HUES64 (cell line): Measurements from ENCODE around the gene TCN2.
A peak's percentile ranks its signal among the peaks of the same experiment; 100 is the strongest.

ENCODE experiments used
- H3K27ac ChIP-seq: 2 replicates; pipeline ENCODE4 v1.7.0; 2013; ENCODE audit warnings: low read depth, low read length, inconsistent platforms
- H3K27me3 ChIP-seq: 2 replicates; pipeline ENCODE4 v1.6.1; 2013; ENCODE audit warnings: mild to moderate bottlenecking, low read length; ENCODE audit not compliant: insufficient read depth
- H3K36me3 ChIP-seq: 2 replicates; pipeline ENCODE4 v1.6.1; 2013; ENCODE audit warnings: mild to moderate bottlenecking, low read length; ENCODE audit not compliant: insufficient read depth
- H3K4me1 ChIP-seq: 2 replicates; pipeline ENCODE4 v1.6.1; 2013; ENCODE audit warnings: mild to moderate bottlenecking, low read length, moderate library complexity; ENCODE audit not compliant: insufficient read depth
- H3K4me3 ChIP-seq: 2 replicates; pipeline ENCODE4 v1.5.1; 2013; ENCODE audit warnings: mild to moderate bottlenecking, low read length, moderate library complexity
- H3K9ac ChIP-seq: 2 replicates; pipeline ENCODE4 v1.6.1; 2013; ENCODE audit warnings: mild to moderate bottlenecking, low read depth, low read length
- H3K9me3 ChIP-seq: 2 replicates; pipeline ENCODE4 v1.6.1; 2013; ENCODE audit warnings: low read depth, low read length; ENCODE audit not compliant: insufficient read depth
- WGBS: fragments of 150-250, 120-280 bp; methylation state at CpG from one replicate; pipeline ENCODE4 v1.1.7; 2013; ENCODE audit warnings: missing lambda C conversion rate; 5-methylcytosine and 5-hydroxymethylcytosine counted together

Gene TCN2

GRCh38 chr22:30636226-30637077 is 29.5 kb downstream of the TCN2 start:
- 86% methylated on average over 45 of the region's 45 CpGs for WGBS
- Histone ChIP-seq H3K9me3 (no peaks in the 10 kb centered on the region), H3K9ac (peak overlapping the region; percentile 64; the same call in 1 of the 2 replicates), H3K4me1 (peaks cover 4% of the 10 kb centered on the region), H3K27ac (no peak overlapping the region), H3K36me3 (no peaks in the 10 kb centered on the region), H3K4me3 (peak overlapping the region; percentile 67), H3K27me3 (peaks cover 8% of the 10 kb centered on the region)

- Histone ChIP-seq H3K36me3 (no peaks in the 10 kb centered on the region), H3K9ac (no peak overlapping the region), H3K9me3 (no peaks in the 10 kb centered on the region), H3K27ac (no peak overlapping the region), H3K4me1 (peaks cover 4% of the 10 kb centered on the region), H3K4me3 (no peak overlapping the region), H3K27me3 (peaks cover 8% of the 10 kb centered on the region)
- WGBS, result 91% methylated on average over 1 of the region's 1 CpG
Observed at GRCh38 chr22:30637701-30638114, 30.7 kb downstream of the TCN2 start.

DNA sequence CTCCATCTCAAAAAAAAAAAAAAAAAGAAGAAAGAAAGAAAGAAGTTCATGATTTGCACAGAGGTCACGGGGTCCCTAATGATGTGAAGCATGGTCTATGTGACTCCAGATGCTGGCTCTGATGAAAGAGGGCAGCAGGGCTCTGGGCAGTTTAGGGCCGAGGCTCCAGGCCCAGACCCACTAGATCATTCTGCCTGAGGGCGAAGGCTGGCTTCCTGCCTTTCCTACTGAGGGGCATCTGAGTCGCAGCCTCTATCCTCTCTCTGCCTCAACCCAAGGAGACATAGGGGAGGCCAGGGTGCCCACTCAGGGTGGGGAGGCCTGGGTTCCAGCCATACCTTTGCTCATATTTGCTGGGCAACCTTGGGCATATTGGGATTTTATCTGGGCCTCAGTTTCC is 33.4 kb downstream of the TCN2 start:
- 92% methylated on average over 4 of the region's 4 CpGs for WGBS
- H3K27ac ChIP-seq, result no peak overlapping the region
- H3K36me3 ChIP-seq, result no peaks in the 10 kb centered on the region
- no peak overlapping the region for H3K9ac ChIP-seq
- no peak overlapping the region for H3K4me3 ChIP-seq
- peaks cover 4% of the 10 kb centered on the region for H3K4me1 ChIP-seq
- peaks cover 8% of the 10 kb centered on the region for H3K27me3 ChIP-seq
- H3K9me3 ChIP-seq, result no peaks in the 10 kb centered on the region

- peaks cover 4% of the 10 kb centered on the region for H3K4me1 ChIP-seq
- 95% methylated on average over 4 of the region's 4 CpGs for WGBS
- no peaks in the 10 kb centered on the region for H3K36me3 ChIP-seq
- no peaks in the 10 kb centered on the region for H3K9me3 ChIP-seq
- no peak overlapping the region for H3K4me3 ChIP-seq
- peaks cover 7% of the 10 kb centered on the region for H3K27me3 ChIP-seq
- no peak overlapping the region for H3K9ac ChIP-seq
- no peak overlapping the region for H3K27ac ChIP-seq
Observed at GRCh38 chr22:30640839-30641430, 34.0 kb downstream of the TCN2 start.

GRCh38 chr22:30643055-30643875 is 36.3 kb downstream of the TCN2 start:
- H3K9ac ChIP-seq, result no peak overlapping the region
- no peaks in the 10 kb centered on the region for H3K27me3 ChIP-seq
- no peak overlapping the region for H3K27ac ChIP-seq
- H3K9me3 ChIP-seq, result no peaks in the 10 kb centered on the region
- H3K4me1 ChIP-seq, result no peaks in the 10 kb centered on the region
- H3K36me3 ChIP-seq, result no peaks in the 10 kb centered on the region
- H3K4me3 ChIP-seq, result no peak overlapping the region
- 90% methylated on average over 16 of the region's 16 CpGs for WGBS

DNA sequence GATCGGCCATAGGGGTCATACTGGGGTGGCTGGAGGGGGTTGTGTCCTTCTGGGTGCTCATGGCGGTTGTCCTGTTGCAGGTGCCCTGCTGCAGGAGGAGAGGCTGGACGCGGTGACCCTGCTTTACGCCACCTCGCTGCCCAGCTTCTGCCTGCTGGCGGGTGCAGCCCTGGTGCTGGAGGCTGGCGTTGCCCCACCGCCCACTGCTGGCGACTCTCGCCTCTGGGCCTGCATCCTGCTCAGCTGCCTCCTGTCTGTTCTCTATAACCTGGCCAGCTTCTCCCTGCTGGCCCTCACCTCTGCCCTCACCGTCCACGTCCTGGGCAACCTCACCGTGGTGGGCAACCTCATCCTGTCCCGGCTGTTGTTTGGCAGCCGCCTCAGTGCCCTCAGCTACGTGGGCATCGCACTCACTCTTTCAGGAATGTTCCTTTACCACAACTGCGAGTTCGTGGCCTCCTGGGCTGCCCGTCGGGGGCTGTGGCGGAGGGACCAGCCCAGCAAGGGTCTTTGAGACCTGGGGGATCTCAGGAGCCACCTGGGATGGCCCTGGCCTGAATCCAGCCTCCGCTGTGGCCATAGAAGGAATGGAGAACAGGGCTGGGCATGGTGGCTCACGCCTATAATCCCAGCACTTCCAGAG is 39.7 kb downstream of the TCN2 start:
- WGBS, result 95% methylated on average over 25 of the region's 25 CpGs
- H3K27ac ChIP-seq, result no peak overlapping the region

GRCh38 chr22:30647536-30647935 is 40.6 kb downstream of the TCN2 start:
- Histone ChIP-seq H3K9ac (no peak overlapping the region), H3K4me1 (no peaks in the 10 kb centered on the region), H3K9me3 (no peaks in the 10 kb centered on the region), H3K36me3 (no peaks in the 10 kb centered on the region), H3K4me3 (no peak overlapping the region), H3K27ac (no peak overlapping the region), H3K27me3 (no peaks in the 10 kb centered on the region)
- 97% methylated on average over 3 of the region's 3 CpGs for WGBS

More for the DNA sequence above, 39.7 kb downstream of the TCN2 start:
- Histone ChIP-seq H3K9me3 (no peaks in the 10 kb centered on the region), H3K27me3 (no peaks in the 10 kb centered on the region), H3K9ac (no peak overlapping the region), H3K36me3 (no peaks in the 10 kb centered on the region), H3K4me1 (no peaks in the 10 kb centered on the region), H3K4me3 (no peak overlapping the region)

DNA sequence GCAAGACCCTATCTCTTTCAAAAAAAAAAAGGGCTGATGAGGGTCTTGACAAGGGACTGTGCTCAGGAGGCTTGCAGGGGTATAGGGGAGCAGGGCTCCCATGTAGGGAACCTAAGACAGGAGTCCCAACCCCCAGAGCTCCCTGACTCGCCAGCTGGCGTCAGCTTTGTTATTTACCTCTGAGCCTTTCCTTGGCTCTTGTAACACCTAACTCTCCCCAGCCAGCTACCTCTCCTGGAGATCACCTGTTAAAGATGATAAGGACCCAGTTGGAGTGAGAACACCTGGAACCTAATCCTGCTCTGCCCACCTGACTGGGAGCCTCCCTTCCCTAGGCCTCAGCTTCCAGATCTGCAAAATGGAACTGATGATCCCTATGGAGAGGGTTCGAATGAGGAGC is 41.9 kb downstream of the TCN2 start:
- Histone ChIP-seq H3K27ac (no peak overlapping the region), H3K27me3 (no peaks in the 10 kb centered on the region), H3K4me3 (no peak overlapping the region), H3K9ac (no peak overlapping the region), H3K36me3 (no peaks in the 10 kb centered on the region), H3K9me3 (no peaks in the 10 kb centered on the region), H3K4me1 (no peaks in the 10 kb centered on the region)
- 92% methylated on average over 3 of the region's 3 CpGs for WGBS

- H3K4me1 ChIP-seq, result no peaks in the 10 kb centered on the region
- no peak overlapping the region for H3K27ac ChIP-seq
- H3K36me3 ChIP-seq, result no peaks in the 10 kb centered on the region
- no peaks in the 10 kb centered on the region for H3K27me3 ChIP-seq
- no peak overlapping the region for H3K4me3 ChIP-seq
- no peak overlapping the region for H3K9ac ChIP-seq
- 64% methylated on average over 7 of the region's 7 CpGs for WGBS
- no peaks in the 10 kb centered on the region for H3K9me3 ChIP-seq
Observed at GRCh38 chr22:30649430-30650007, 42.5 kb downstream of the TCN2 start.

- Histone ChIP-seq H3K9ac (no peak overlapping the region), H3K36me3 (no peaks in the 10 kb centered on the region), H3K4me3 (no peak overlapping the region), H3K9me3 (no peaks in the 10 kb centered on the region), H3K4me1 (no peaks in the 10 kb centered on the region), H3K27me3 (no peaks in the 10 kb centered on the region), H3K27ac (no peak overlapping the region)
- WGBS, result 86% methylated on average over 5 of the region's 5 CpGs
Observed at GRCh38 chr22:30650508-30651116, 43.6 kb downstream of the TCN2 start.
